H9 (cell line): ENCODE data around the gene IRAK4. TPM values are rescaled to one million over a fixed set of nuclear protein-coding genes. Genes with fewer than 3 reads are reported as not detected.

Experiments
- DNase-seq: peaks from one replicate; pipeline ENCODE4 v3.0.0-alpha.2; 2017
- H2AFZ ChIP-seq: one replicate; pipeline ENCODE4 v1.6.1; 2013; ENCODE audit warnings: mild to moderate bottlenecking, low read length, control low read depth, moderate library complexity
- H2AK5ac ChIP-seq: 2 replicates; pipeline ENCODE4 v1.6.1; 2013; ENCODE audit warnings: low read length, control low read depth, mixed read lengths; ENCODE audit not compliant: insufficient read length
- H2BK120ac ChIP-seq: one replicate; pipeline ENCODE4 v1.6.1; 2013; ENCODE audit warnings: low read depth, mild to moderate bottlenecking, low read length, control low read depth, inconsistent platforms; ENCODE audit not compliant: poor library complexity, severe bottlenecking
- H2BK12ac ChIP-seq: 2 replicates; pipeline ENCODE4 v1.6.1; 2013; ENCODE audit warnings: low read length, control low read depth, mixed read lengths, low read depth; ENCODE audit not compliant: insufficient read length
- H2BK15ac ChIP-seq: 2 replicates; pipeline ENCODE4 v1.6.1; 2013; ENCODE audit warnings: low read depth, low read length, control low read depth
- H2BK20ac ChIP-seq: one replicate; pipeline ENCODE4 v1.6.1; 2013; ENCODE audit warnings: low read depth, mild to moderate bottlenecking, low read length, control low read depth, inconsistent platforms; ENCODE audit not compliant: poor library complexity, severe bottlenecking
- H2BK5ac ChIP-seq: 2 replicates; pipeline ENCODE4 v1.6.1; 2013; ENCODE audit warnings: low read length, control low read depth, mixed read lengths; ENCODE audit not compliant: insufficient read length
- H3K14ac ChIP-seq: 2 replicates; pipeline ENCODE4 v1.6.1; 2013; ENCODE audit warnings: low read length, control low read depth; ENCODE audit not compliant: insufficient read depth
- H3K18ac ChIP-seq: 2 replicates; pipeline ENCODE4 v1.6.1; 2013; ENCODE audit warnings: low read depth, mild to moderate bottlenecking, mixed read lengths, low read length, control low read depth; ENCODE audit not compliant: insufficient read length
- H3K23ac ChIP-seq: 2 replicates; pipeline ENCODE4 v1.6.1; 2013; ENCODE audit warnings: low read length, control low read depth, mixed read lengths, low read depth; ENCODE audit not compliant: insufficient read length
- H3K23me2 ChIP-seq: 2 replicates; pipeline ENCODE4 v1.6.1; 2013; ENCODE audit warnings: low read depth, mild to moderate bottlenecking, mixed read lengths, low read length, control low read depth; ENCODE audit not compliant: insufficient read length, poor library complexity, severe bottlenecking
- H3K27ac ChIP-seq: 2 replicates; pipeline ENCODE4 v1.5.1; 2013; ENCODE audit warnings: low read length, control low read depth, mixed read lengths, low read depth; ENCODE audit not compliant: insufficient read length
- H3K27me3 ChIP-seq: 2 replicates; pipeline ENCODE4 v1.6.1; 2013; ENCODE audit warnings: low read length, control low read depth, inconsistent platforms; ENCODE audit not compliant: insufficient read depth
- H3K4ac ChIP-seq: 2 replicates; pipeline ENCODE4 v1.6.1; 2013; ENCODE audit warnings: low read depth, mild to moderate bottlenecking, control low read depth, inconsistent platforms, low read length, moderate library complexity
- H3K4me1 ChIP-seq: 2 replicates; pipeline ENCODE4 v1.6.1; 2013; ENCODE audit warnings: low read length, control low read depth, inconsistent platforms; ENCODE audit not compliant: insufficient read depth
- H3K4me2 ChIP-seq: 2 replicates; pipeline ENCODE4 v1.6.1; 2013; ENCODE audit warnings: low read length, control low read depth, mixed read lengths; ENCODE audit not compliant: insufficient read length, insufficient read depth
- H3K56ac ChIP-seq: 2 replicates; pipeline ENCODE4 v1.6.1; 2013; ENCODE audit warnings: low read depth, mild to moderate bottlenecking, mixed read lengths, low read length, control low read depth; ENCODE audit not compliant: insufficient read length
- H3K79me1 ChIP-seq: 2 replicates; pipeline ENCODE4 v1.6.1; 2013; ENCODE audit warnings: low read depth, mild to moderate bottlenecking, moderate library complexity, low read length, control low read depth, inconsistent platforms; ENCODE audit not compliant: insufficient read depth, poor library complexity, severe bottlenecking
- H3K79me2 ChIP-seq: 2 replicates; pipeline ENCODE4 v1.6.1; 2013; ENCODE audit warnings: low read length, control low read depth, inconsistent platforms; ENCODE audit not compliant: insufficient read depth
- H3K9ac ChIP-seq: 2 replicates; pipeline ENCODE4 v1.6.1; 2013; ENCODE audit warnings: low read length, control low read depth, mixed read lengths; ENCODE audit not compliant: insufficient read length; ENCODE audit errors: extremely low read depth
- H3K9me3 ChIP-seq: one replicate; pipeline ENCODE4 v1.6.1; 2013; ENCODE audit warnings: low read depth, low read length, inconsistent platforms; ENCODE audit not compliant: control insufficient read depth
- H3T11ph ChIP-seq: one replicate; pipeline ENCODE4 v1.6.1; 2013; ENCODE audit warnings: mild to moderate bottlenecking, low read length, control low read depth, inconsistent platforms
- H4K20me1 ChIP-seq: one replicate; pipeline ENCODE4 v1.6.1; 2013; ENCODE audit not compliant: control insufficient read depth, insufficient read length, insufficient read depth
- H4K5ac ChIP-seq: 2 replicates; pipeline ENCODE4 v1.6.1; 2013; ENCODE audit warnings: low read depth, mild to moderate bottlenecking, mixed read lengths, low read length, control low read depth; ENCODE audit not compliant: insufficient read length
- H4K8ac ChIP-seq: replicated peaks from 2 replicates; pipeline ENCODE4 v1.6.1; 2013; ENCODE audit warnings: low read length, control low read depth, mixed read lengths, low read depth; ENCODE audit not compliant: insufficient read length
- H4K91ac ChIP-seq: 2 replicates; pipeline ENCODE4 v1.6.1; 2013; ENCODE audit warnings: low read depth, mild to moderate bottlenecking, moderate library complexity, mixed read lengths, low read length, control low read depth; ENCODE audit not compliant: insufficient read length
- H3K27ac Mint-ChIP-seq, 3 experiments: 2 replicates in 2 of 3; 3 replicates in 1 of 3; pipeline ENCODE4 v1.8.0; 2020 to 2021; ENCODE audit warnings: mixed read lengths in 3 of 3, mild to moderate bottlenecking in 1 of 3, moderate library complexity in 1 of 3
- H3K27me3 Mint-ChIP-seq: 2 replicates; pipeline ENCODE4 v1.8.0; 2021; ENCODE audit warnings: low read depth, mild to moderate bottlenecking, moderate library complexity, mixed read lengths
- H3K36me3 Mint-ChIP-seq, 3 experiments: 2 replicates in 2 of 3; 3 replicates in 1 of 3; pipeline ENCODE4 v1.8.0; 2020 to 2021; ENCODE audit warnings: low read depth in 3 of 3, mixed read lengths in 3 of 3; ENCODE audit not compliant: insufficient read depth in 1 of 3
- H3K4me1 Mint-ChIP-seq, 2 experiments: 2 replicates each; pipeline ENCODE4 v1.8.0; 2020; ENCODE audit warnings: mixed read lengths in 2 of 2
- H3K4me3 Mint-ChIP-seq, 2 experiments: 2 replicates in 1 of 2; 3 replicates in 1 of 2; pipeline ENCODE4 v1.8.0; 2020 to 2021; ENCODE audit warnings: mild to moderate bottlenecking in 2 of 2, mixed read lengths in 2 of 2, moderate library complexity in 1 of 2
- H3K9me3 Mint-ChIP-seq, 2 experiments: 2 replicates in 1 of 2; 3 replicates in 1 of 2; pipeline ENCODE4 v1.8.0; 2020; ENCODE audit warnings: mild to moderate bottlenecking in 2 of 2, mixed read lengths in 2 of 2, moderate library complexity in 1 of 2
- CTCF ChIP-seq: fragments of 200-600 bp; sonication (generic); conservative IDR thresholded peaks from 3 replicates; pipeline ENCODE4 v1.8.0; 2021; ENCODE audit warnings: antibody characterized with exemption, mild to moderate bottlenecking
- WGBS: extraction: QIAGEN DNeasy Blood & Tissue Kit; methylation state at CpG from one replicate; pipeline ENCODE4 v1.1.7; 2013; ENCODE audit warnings: missing lambda C conversion rate, low lambda C conversion rate, mixed read lengths; ENCODE audit not compliant: insufficient read length; ENCODE audit errors: extremely low coverage; 5-methylcytosine and 5-hydroxymethylcytosine counted together
- total RNA-seq: library from RNA; stranded (reverse); gene quantifications from 2 replicates; pipeline ENCODE4 v1.2.1, GENCODE V29; 2021

The IRAK4 gene
- total RNA-seq, 1 experiment from 2014 or later: 3.0 TPM

- DNase-seq: no peak
- Histone ChIP-seq H3T11ph (no peak overlapping the region), H3K27ac (no peak overlapping the region), H2BK120ac (no peak overlapping the region), H3K23ac (no peak overlapping the region), H2AFZ (no peak overlapping the region), H3K23me2 (no peaks in the 10 kb centered on the region), H4K20me1 (no peaks in the 10 kb centered on the region), H3K79me1 (no peaks in the 10 kb centered on the region), H3K4ac (no peak overlapping the region), H3K79me2 (no peaks in the 10 kb centered on the region), H4K8ac (no peak overlapping the region), H2BK20ac (no peak overlapping the region), H3K4me2 (no peak overlapping the region), H2BK12ac (no peak overlapping the region), H3K18ac (no peak overlapping the region), H3K9me3 (no peaks in the 10 kb centered on the region), H3K9ac (no peak overlapping the region), H3K27me3 (no peaks in the 10 kb centered on the region), H4K5ac (no peak overlapping the region), H2AK5ac (no peak overlapping the region), H4K91ac (no peak overlapping the region), H2BK15ac (no peak overlapping the region), H3K4me1 (no peaks in the 10 kb centered on the region), H3K56ac (no peak overlapping the region), H2BK5ac (no peak overlapping the region), H3K14ac (no peak overlapping the region)
- H3K36me3 Mint-ChIP-seq: peaks cover 6 to 46% (median 35%) of the 10 kb centered on the region in 3 experiments; a peak in 6 of 7 replicates
- no peaks in the 10 kb centered on the region for H3K4me1 Mint-ChIP-seq
- no peak for TF ChIP-seq CTCF
- no peaks in the 10 kb centered on the region for H3K9me3 Mint-ChIP-seq
- no peak overlapping the region for H3K4me3 Mint-ChIP-seq
- WGBS: no CpG with 5 or more reads among the region's 2 CpGs
- H3K27ac Mint-ChIP-seq: no peak overlapping the region
- H3K27me3 Mint-ChIP-seq: no peaks in the 10 kb centered on the region
Measured at GRCh38 chr12:43795716-43796280, 37.0 kb downstream of the IRAK4 start.
